Chondrocyte (in vitro differentiated cells): ENCODE measurements around the gene PSME1. TPM values are rescaled to one million over a fixed set of nuclear protein-coding genes. Genes with fewer than 3 reads are reported as not detected.

Experiments used
- DNase-seq: peaks from one replicate; pipeline ENCODE4 v3.0.0; 2021; ENCODE audit warnings: mixed read lengths, low spot score
- H3K27ac Mint-ChIP-seq: one replicate; pipeline ENCODE4 v1.8.0; 2021; ENCODE audit warnings: mild to moderate bottlenecking, moderate library complexity, mixed read lengths; ENCODE audit not compliant: unreplicated experiment
- H3K27me3 Mint-ChIP-seq: 2 replicates; pipeline ENCODE4 v1.8.0; 2021; ENCODE audit warnings: low read depth, mixed read lengths
- H3K36me3 Mint-ChIP-seq: 2 replicates; pipeline ENCODE4 v1.8.0; 2021; ENCODE audit warnings: low read depth, mixed read lengths
- H3K4me1 Mint-ChIP-seq: 2 replicates; pipeline ENCODE4 v1.8.0; 2021; ENCODE audit warnings: low read depth, mild to moderate bottlenecking, mixed read lengths
- H3K4me3 Mint-ChIP-seq: one replicate; pipeline ENCODE4 v1.8.0; 2021; ENCODE audit warnings: mild to moderate bottlenecking, moderate library complexity, mixed read lengths; ENCODE audit not compliant: unreplicated experiment
- H3K9me3 Mint-ChIP-seq: 2 replicates; pipeline ENCODE4 v1.8.0; 2021; ENCODE audit warnings: low read depth, mixed read lengths
- CTCF ChIP-seq: fragments of 200-600 bp; sonication (generic); IDR thresholded peaks from 2 replicates; pipeline ENCODE4 v1.5.0; 2021; ENCODE audit warnings: antibody characterized with exemption, mild to moderate bottlenecking, moderate library complexity
- total RNA-seq: library from RNA; stranded (reverse); gene quantifications from 3 replicates; pipeline ENCODE4 v1.2.1, GENCODE V29; 2021

Gene PSME1
- total RNA-seq, 1 donor from 2014 or later: 59.2 TPM

- Mint-ChIP-seq H3K4me3 (no peak overlapping the region), H3K27me3 (no peaks in the 10 kb centered on the region)
Observed at GRCh38 chr14:24092505-24093206, 43.3 kb upstream of the PSME1 start.

GRCh38 chr14:24093207-24093900 is 42.6 kb upstream of the PSME1 start:
- TF ChIP-seq CTCF: no peak
- Mint-ChIP-seq H3K4me3 (peak overlapping the region; percentile 99), H3K27ac (peak overlapping the region; percentile 97), H3K4me1 (peaks cover 35% of the 10 kb centered on the region), H3K27me3 (no peaks in the 10 kb centered on the region), H3K9me3 (no peaks in the 10 kb centered on the region), H3K36me3 (peaks cover 10% of the 10 kb centered on the region)
- no peak for DNase-seq

More at GRCh38 chr14:24092505-24093206, 43.3 kb upstream of the PSME1 start:
- H3K9me3 Mint-ChIP-seq: no peaks in the 10 kb centered on the region
- H3K27ac Mint-ChIP-seq: peak overlapping the region; percentile 97
- H3K36me3 Mint-ChIP-seq: peaks cover 10% of the 10 kb centered on the region
- TF ChIP-seq CTCF: no peak
- no peak for DNase-seq
- H3K4me1 Mint-ChIP-seq: peaks cover 35% of the 10 kb centered on the region

GRCh38 chr14:24093901-24094840 is 41.8 kb upstream of the PSME1 start, which contains the start of gene PCK2:
Gene PCK2, plus strand, starts transcription at chr14:24094311. Its CDS starts 95 bp downstream, at chr14:24094406.
- H3K9me3 Mint-ChIP-seq: no peaks in the 10 kb centered on the region
- peaks cover 35% of the 10 kb centered on the region for H3K4me1 Mint-ChIP-seq
- no peaks in the 10 kb centered on the region for H3K27me3 Mint-ChIP-seq
- H3K4me3 Mint-ChIP-seq: peak within 1 kb of the TSS; percentile 99
- TF ChIP-seq CTCF: peak; percentile 50
- no peak for DNase-seq
- H3K27ac Mint-ChIP-seq: peak within 1 kb of the TSS; percentile 97
- H3K36me3 Mint-ChIP-seq: peaks cover 10% of the 10 kb centered on the region

GRCh38 chr14:24094841-24095270 is 41.1 kb upstream of the PSME1 start:
- no peak for TF ChIP-seq CTCF
- Mint-ChIP-seq H3K27me3 (no peaks in the 10 kb centered on the region), H3K27ac (peak overlapping the region; percentile 97), H3K36me3 (peaks cover 15% of the 10 kb centered on the region), H3K4me3 (peak overlapping the region; percentile 99), H3K4me1 (peaks cover 38% of the 10 kb centered on the region), H3K9me3 (no peaks in the 10 kb centered on the region)
- DNase-seq: no peak
